ENCODE data around the gene CNKSR3.

The CNKSR3 gene

DNA sequence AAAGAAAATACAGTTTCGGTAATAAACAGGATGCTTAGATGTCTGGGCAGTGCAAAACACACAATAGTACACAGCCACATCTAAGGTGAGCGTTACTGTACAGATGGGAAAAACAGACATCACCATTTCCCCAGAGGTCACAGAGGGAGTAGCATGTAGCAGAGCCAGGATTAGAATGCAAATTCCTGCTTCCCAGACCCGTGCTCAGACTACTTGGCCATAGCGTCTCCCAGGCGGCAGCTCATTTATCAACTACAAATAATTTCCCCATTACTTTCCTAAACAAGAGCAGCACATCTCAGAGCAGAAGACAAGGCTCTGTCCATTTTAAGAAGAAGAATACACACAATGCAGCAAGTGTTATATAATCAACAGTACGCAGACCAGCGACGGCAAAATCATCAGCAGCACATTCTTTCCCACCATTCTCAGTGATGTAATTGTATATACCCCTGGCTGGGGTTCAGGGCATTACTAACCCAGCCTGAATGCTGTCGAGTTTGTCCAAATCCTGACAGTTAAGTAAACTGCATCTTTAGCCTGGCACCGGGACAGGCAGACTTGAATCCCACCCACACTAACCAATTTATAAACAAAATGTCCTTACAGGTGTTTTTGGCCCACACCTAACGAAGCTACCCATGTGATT, 61.9 kb downstream of the CNKSR3 start:
- no peak for DNase-seq

DNA sequence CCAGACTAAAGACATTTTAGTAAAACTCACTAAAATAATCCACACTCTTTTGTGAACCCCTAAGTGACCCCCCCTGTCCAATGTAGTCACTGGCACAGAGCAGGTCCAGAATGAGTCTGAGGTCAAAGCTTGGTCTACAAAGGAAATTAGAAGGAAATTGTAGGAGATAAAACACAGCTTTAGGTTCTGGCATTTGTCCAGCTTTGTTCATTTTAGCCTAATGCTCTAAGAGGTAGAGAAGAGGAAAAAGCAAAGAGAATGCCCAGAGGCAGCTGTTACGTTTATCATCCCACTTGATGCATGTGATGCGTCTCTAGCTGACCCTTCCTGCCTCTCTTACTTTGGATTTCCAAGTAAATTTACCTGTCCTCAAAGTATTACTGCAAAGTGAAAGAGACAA, 62.5 kb downstream of the CNKSR3 start:
- no peak for DNase-seq

DNA sequence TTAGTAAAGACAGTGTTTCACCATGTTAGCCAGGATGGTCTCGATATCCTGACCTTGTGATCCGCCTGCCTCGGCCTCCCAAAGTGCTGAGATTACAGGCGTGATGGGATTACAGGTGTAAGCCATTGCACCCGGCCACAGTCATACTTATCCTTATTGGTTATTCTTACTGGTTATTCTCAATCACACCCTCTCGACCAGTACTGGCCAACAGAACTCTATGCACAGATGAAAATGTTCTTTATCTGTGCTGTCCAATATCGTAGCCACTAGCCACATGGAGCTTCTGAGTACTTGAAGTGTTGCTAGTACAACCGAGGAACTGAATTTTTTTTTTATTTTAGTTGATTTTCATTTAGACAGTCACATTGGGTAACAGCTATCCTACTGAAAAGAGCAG, 63.5 kb downstream of the CNKSR3 start:
- no peak for DNase-seq

DNA sequence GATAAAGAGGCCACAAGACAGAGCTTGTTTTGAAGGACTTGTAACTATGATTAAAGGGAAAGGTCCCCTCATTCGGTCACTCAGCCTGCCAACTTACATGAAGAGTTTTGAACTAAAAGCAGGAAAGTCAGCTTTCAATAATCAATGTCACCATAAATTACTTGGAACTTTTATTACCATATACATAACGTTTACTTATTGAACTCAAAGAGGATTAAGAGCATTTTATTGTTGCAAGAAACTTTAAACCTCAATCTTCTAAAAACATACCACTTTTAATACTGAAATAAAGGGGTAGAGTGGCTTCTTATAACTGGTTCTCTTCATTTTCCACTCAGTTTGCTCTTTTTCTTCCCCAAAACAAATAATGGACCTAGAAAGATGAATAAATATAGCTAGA, 65.1 kb downstream of the CNKSR3 start:
- DNase-seq: no peak

DNA sequence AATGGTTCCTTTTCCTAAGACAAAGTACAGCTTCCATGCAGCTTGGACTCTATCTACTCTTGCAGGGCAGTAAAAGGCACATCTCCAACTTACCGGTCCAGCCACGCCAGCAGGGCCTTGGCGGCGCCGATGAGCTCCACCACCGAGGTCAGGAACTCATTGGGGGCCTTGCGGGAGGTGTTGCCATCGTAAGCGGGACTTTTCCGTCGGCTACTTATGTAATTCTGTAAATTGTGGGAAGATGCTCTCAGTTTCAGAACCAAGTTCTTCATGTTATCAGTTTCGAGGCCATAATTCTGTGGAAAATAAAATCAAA, 68.5 kb downstream of the CNKSR3 start:
- no peak for DNase-seq

DNA sequence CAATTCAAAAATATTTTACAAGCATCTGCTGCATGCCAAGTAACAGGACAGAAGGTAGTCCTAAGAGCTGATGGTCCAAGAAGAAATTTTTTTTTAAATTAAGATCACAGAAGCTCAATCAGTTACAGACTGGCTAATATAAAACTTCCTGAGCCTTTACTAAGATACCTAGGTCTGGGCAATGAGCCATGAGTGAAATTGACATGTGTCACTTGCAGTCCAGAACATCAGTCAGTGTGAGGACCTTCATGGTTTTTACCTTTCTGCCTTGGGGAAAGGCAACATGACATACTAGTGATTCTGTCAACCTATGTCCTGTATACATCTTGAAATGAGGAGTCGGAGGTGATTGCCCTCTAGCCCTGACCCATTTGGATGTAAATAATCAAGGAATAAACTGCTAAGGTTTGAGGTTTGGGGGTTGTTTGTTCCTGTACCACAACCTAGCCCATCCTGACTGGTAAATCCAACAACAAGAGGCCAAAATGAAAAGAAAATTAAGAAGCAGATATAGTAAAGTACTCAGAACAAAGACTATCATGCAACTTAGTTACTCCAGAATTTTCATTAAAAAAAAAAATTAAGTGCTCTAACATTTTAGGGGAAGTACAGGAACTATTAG, 70.0 kb downstream of the CNKSR3 start:
- no peak for DNase-seq

DNA sequence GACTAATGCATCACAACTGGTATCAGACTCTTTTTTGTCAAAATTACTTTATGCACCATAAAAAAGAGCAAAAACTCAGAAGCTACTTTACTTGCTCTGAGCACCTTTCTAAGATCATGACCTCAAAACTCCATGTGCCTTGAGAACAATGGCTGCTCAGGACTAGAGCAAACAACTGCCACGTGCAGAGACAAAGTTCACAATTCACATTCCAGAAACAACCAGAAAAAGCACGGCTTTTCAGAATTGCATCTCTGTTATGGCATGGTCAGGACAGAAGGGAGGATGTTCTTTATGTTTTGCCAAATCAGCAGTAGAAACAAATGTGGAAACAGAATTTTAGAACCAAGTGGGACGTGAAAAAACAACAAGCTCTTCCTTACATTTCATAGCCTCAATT, 70.5 kb downstream of the CNKSR3 start:
- DNase-seq: no peak

DNA sequence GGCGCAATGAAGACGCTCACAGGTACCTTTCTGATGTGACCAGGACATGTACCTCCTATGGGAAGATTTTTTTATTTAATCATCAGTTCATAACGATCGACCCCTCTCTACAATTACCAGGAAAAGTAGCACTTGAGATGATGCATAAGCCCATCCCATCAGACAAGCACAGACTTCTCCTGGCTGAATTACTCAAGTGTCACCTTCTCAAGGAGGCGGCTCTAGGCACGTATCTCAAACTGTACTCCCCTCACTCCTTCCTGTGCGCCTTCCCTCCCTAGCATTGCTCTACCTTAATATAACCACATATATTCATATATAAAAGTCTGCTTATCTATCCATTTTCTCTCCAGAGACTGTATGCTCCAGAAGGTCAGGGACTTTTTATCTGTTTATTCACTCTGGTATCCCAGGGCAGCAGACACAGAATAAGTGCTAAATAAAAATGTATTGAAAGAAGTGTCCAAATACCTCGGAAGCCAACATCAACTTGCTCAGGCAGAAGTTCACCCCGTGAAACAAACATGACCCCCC, 71.5 kb downstream of the CNKSR3 start:
- no peak for DNase-seq

DNA sequence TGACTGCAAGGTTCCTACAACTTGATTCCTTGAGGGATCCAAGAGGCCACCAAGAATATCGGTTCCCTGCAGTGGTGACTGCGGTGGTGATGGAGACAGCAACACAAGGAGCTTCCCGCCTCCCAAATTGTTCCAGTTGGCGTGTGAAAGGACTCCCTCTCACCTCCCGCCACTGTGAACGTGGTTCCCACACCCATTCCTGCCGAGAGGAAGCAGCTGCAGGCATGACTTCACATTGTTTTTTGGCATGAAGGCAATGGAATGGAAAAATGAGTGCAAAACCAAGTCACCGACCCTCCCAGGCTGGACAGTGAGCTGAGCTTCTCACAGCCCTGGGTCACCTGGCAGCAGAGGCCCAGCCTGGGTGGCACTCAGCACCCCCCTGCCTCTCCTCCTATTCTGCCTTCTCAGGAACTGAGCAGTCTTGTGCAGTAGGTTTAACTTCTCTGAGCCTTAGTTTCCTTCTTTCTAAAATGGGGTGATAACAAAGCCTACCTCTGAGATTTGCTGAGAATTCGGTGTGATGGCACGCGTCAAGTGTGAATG, 75.0 kb downstream of the CNKSR3 start:
- DNase-seq: no peak

DNA sequence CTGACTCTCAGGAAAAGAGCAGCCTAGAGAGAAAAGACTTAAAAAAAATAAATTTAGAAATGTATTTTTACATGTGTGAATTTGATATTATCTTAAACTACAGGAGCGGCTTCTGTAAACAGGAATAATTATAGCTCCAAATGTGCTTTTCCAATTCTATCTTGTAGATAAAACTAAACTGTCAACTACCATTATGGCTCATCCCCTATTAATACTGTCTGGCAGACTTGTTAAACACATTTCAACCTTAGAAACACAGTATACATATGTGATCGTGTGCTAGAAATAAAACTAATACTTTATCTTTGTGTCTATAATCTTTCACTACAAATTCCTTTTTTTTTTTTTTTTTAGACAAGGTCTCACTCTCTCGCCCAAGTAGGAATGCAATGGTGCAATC, 75.8 kb downstream of the CNKSR3 start:
- DNase-seq: no peak

DNA sequence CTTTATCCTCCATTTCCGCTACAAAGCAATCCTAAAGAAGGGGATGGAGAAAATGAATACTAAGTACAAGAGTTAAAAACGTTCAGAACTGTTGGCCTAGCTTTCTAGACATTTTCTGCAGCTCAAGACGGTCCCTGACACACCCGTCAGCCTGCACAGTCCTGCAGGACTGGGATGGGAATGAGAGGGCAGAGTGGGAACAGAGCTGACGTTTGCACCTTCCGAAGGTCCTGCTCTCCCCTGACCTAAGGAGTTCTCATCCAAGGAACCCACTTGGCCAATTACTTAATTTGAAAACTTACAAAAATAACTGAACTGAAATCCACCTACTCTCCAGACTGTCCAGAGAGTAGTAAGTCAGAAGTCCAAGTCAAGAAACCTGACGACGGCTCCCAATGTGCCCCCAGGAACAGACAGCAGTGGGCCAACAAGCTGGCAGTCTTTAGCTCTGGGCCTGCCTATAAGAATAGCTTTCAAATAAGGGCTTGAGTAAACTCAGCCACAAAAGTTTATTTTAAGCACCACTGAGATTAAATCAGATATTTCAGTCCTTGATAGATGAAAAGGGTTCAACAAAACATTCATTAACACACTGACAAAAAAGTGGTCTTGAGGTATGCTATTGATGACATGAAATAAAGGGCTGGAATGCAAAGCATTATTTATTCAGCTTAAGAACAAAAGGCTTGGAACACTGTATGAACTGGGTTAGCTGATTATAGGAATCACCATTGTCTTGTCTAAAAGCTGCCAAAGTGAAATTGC, 76.8 kb downstream of the CNKSR3 start:
- no peak for DNase-seq

DNA sequence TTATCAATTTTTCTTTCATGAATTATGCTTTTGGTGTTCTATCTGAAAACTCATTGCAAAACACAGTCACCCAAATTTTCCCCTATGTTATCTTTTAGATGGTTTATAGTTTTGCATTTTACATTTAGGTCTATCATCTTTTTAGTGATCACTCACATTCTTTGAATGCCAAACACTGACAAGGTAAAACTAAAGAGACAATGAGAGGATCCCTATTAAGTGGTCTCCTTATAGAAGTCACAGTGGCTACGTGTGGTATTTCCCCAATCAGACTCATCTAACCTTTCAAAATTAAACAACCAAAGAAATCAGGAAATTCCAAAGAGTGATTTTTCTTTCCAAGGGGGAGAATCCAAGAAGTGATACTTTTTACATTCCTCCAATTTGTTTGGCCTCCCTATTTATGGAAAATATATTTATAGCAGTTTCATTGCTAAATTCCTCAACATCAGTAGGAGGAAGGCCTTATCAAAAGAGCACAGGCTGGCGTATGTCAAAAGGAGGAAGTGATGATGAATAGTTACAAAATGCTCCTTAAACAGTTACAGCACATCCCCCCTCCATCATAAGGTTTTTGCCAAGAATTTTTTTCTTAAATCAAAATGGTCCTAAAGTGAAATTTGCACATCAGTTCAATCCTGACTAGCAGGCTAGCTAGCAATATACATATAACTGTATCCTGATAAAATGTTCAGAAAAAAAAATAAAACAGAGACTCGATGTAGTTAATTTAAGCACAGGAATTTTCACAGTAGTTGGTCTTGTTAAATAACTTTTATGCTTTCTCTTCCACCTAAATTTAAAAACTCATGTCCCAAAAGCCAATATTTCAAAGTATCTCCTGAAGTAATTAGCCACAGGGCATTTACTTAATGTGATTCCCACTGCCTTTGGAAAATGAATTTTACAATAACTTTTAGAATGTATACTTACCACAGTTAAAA, 77.7 kb downstream of the CNKSR3 start:
- DNase-seq: no peak

DNA sequence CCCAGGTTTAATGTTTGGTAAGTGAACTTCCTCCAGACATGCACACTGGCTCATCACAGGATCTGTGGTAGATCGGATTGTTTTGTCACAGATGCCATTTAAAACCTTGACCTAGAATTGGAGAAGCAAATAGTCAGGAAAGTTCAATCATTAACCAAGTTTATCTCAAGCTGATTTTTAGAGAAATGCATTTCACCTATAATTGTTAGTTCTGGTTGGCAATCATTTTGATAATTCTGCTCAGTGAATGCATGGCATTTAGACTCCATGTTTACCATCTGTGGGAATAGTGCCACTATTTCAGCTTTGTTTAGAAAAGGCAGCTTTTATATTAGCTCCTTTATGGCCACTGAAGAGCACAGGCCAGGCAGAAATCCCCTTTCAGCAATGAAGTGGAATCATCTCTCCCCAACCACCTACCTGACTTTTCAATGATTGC, 80.0 kb downstream of the CNKSR3 start:
- DNase-seq: no peak

DNA sequence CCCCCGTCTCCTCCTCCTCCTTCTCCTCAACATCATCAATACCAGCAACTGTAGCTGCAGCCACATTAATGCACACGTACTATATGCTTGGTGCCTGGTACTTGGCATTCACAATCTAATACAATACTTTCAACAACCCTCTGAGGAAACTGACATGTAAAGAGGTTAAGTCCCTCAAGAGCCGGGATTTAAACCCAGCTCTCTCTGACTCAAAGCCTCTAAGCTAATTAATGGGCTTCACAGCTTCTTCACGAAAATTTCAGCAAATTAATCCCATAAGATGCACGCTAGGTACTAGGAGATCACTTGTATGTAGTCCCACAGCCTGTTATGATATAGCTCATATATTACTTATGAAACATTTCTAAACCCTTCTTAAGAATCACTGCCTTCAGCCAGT, 80.8 kb downstream of the CNKSR3 start:
- no peak for DNase-seq

DNA sequence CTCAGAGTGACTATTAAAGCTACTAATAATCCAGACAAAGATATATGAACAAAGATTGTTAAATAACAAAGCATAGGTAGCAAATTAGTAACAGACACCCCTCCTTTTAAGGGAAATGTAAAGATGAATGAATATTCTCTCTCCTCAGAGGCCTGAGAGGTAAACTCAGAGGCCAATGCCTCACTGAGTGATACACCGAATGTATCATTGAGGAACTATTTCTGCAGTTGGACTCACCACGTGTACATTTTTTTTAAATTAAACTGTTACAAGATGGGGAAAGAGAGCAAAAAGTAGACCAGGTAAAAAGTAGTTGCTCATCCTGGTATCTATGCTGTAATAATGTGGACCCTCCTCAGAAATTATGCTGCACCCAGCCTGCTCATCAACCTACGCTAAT, 81.6 kb downstream of the CNKSR3 start:
- no peak for DNase-seq

DNA sequence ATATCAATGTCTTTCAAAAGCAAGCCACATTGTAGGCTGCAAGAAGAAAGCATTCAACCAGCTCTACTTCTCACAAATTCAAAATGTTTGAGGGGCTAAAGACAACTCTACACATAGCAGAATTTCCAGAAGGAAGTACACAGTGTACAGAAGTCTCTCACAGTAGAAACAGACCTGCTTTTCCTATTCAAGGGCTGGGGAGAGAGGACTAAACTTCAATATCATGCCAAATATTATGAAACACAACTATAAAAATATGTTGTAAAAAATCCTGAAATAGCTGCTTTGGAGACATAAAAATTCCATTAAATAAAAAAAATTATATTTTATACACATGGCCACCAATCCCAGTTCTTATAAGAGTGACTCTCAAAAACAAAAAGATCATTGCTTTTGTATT, 83.0 kb downstream of the CNKSR3 start:
- no peak for DNase-seq

DNA sequence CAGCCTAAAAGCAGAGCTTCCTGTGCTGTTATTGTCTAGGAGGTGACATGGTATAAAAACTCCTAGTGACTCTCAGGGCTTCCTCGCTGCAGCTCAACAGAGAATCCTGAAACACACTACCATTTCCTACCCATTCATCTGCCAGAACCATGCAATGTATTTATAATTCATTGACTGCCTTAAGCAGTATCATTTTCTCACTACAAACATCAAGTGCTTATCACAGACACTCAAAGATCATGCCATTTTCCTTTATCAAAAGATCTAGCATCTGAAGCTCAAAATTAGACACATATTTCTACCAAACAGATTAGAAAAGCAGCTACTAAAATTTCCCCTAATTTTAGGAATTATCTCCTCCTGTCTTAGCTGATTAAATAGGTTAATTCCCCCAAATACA, 83.5 kb downstream of the CNKSR3 start:
- no peak for DNase-seq

DNA sequence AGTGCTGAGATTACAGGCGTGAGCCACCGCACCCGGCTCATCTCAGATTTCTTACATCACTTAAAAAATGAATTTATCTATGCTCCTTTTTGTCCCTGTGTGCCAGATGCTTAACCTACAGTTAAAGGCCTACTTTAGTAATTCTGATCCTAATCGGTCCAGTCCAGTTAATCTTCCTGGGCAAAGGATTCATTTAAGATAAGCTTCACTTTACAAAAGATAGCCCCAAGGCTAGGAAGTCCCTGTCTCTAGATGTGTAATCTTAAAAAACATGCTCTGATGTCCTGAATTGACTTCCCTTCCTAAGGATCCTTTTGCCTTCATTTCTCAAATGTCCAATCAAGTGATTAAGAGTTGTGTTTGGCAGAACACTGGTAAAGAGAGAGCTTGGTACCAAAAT, 85.5 kb downstream of the CNKSR3 start:
- no peak for DNase-seq

DNA sequence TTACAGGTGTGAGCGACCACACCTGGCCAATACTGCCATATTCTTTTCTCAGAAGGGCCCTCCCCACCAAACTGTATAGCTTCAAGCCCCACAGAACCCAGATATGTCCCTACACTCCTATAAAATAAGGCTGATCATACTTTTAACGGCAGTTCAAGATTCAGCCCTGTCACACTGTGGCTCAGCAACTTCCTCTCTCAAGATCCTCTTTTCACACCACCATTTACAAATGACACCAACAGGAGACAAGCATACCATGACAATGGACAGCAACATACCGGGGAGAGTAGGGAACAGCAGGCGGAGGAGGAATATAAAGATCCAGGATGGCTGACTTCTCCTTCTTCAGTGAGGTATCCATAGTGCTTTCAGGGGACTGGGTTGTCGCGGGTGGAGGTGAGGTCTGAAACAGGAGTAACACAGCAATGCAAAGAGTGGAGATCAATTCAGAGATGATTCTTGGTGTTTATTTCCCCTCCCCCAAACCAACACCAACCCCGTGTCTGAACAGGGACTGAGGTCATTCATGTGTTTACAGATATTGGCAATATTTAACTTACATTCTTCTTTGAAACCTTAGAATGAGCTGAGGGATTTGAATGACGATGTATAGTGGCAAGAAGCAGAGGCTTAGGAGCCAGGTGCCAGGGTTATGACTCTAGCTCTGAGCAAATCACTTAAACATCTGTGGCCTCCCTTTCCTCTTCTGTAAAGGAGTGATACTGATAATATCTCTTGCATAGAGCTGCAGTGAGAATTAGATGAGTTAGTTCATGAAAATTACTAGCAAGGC, 96.3 kb downstream of the CNKSR3 start:
- DNase-seq: no peak

DNA sequence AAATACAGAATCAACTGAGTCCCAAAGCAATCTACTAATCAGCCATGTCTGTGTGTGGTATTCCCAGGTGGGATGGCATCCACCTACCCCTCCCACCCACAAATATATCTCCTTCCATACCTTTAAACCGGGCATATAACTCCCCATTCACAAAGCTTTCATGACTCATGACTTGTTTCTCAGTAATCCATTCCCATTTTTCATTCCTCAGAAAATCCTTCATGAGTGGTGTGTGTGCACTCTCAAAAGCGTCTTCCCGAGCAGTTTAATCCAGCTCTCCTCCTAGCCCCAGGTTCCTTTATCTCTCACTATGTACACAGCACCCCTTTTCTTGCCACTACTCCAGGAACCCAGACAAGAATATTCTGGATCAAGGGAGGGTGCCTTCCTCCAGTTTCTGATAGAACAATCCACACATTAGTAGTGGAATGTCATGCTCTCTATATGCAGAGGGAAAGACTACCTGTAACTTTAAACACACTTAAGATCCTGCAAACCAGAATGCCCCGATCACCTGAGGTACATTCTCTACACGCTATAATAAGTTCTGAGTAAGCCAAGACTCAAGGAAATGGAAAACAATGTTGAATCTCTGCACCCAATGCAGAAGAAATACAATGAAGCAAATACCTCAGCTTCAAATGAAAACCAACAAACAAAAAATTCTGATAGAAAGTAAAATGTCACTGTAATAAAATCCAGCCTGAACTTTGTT, 98.2 kb downstream of the CNKSR3 start:
- no peak for DNase-seq

DNA sequence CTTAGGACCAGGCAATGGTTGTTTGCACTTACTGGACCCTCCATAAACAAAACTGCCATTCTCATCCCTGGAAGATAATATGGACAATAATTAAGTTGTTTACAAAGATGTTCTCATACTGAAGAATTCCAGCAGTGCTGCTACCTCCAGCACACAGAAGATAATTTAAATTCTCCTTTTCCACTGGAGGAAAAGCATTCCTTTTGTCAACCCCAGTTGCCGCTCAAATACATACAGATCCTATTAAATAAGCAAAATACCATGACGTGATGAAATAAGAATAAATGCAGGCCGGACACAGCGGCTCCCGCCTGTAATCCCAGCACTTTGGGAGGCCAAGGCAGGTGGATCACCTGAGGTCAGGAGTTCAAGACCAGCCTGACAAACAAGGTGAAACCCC, 99.4 kb downstream of the CNKSR3 start:
- no peak for DNase-seq

All from NCI-H187 treated with DMSO at 0.1 percent for 48 hours (cell line).